HepG2 (cell line): ENCODE data around the gene QTRT2. TPM values are rescaled to one million over a fixed set of nuclear protein-coding genes. Genes with fewer than 3 reads are reported as not detected.

Experiments
- ATAC-seq: fragments of 200-7000 bp; cut with Tn5 transposase; 3 replicates; pipeline ENCODE4 v1.9.1; 2020; ENCODE audit warnings: mild to moderate bottlenecking, moderate library complexity
- BruUV-seq: library from RNA; stranded (reverse); fragments of 400-500 nt; replicated peaks from 2 replicates; lab custom pipeline; 2021; lab: Mats Ljungman, UMichigan
- CTCF ChIA-PET: fragments of 300-600 bp; formaldehyde crosslinking; extraction: SDS; loops from one replicate; lab custom pipeline; 2021; ENCODE audit warnings: low total read pairs, inconsistent platforms, low intra/inter-chr PET ratio; lab: Yijun Ruan, JAX
- POLR2A ChIA-PET: fragments of 350-600 bp; sonication (Branson Sonifier 250); formaldehyde crosslinking; loops from one replicate; lab custom pipeline; 2020; ENCODE audit warnings: antibody characterized with exemption, inconsistent platforms; lab: Yijun Ruan, JAX
- DNase-seq: peaks from one replicate; pipeline ENCODE4 v3.0.0-alpha.2; 2015; ENCODE audit warnings: low spot score
- FAIRE-seq: peaks from 3 replicates; lab custom pipeline; 2011; peaks lifted over from hg19 to GRCh38; lab: Jason Lieb, UNC
- H2AFZ ChIP-seq: one replicate; pipeline ENCODE4 v1.6.1; 2011; ENCODE audit warnings: low read length, inconsistent platforms
- H3K27ac ChIP-seq: fragments of 300-600 bp; 3 replicates; pipeline ENCODE4 v1.8.0; 2011; ENCODE audit warnings: mixed run types, mild to moderate bottlenecking, mixed read lengths, low read length, inconsistent platforms; ENCODE audit not compliant: insufficient read depth; ENCODE audit errors: extremely low read length
- H3K27me3 ChIP-seq, 2 experiments: fragments of 200-600 bp in 1 of 2; 2 replicates in 1 of 2; 3 replicates in 1 of 2; pipeline versions ENCODE4 v1.6.0 to v1.8.0; 2011; ENCODE audit warnings: low read length in 2 of 2, mild to moderate bottlenecking in 2 of 2, moderate library complexity in 2 of 2, inconsistent platforms in 1 of 2; ENCODE audit not compliant: insufficient read depth in 2 of 2, control insufficient read depth in 1 of 2
- H3K36me3 ChIP-seq, 2 experiments: fragments of 200-600 bp in 1 of 2; replicated peaks in 1 of 2; 2 replicates in 1 of 2; 3 replicates in 1 of 2; pipeline versions ENCODE4 v1.5.1 to v1.8.0; 2011; ENCODE audit warnings: low read length in 2 of 2, inconsistent platforms in 1 of 2; ENCODE audit not compliant: insufficient read depth in 2 of 2, control insufficient read depth in 1 of 2
- H3K4me1 ChIP-seq: 2 replicates; pipeline ENCODE4 v1.5.1; 2012; ENCODE audit warnings: low read length, inconsistent platforms; ENCODE audit not compliant: insufficient read depth
- H3K4me2 ChIP-seq: 2 replicates; pipeline ENCODE4 v1.6.0; 2011; ENCODE audit warnings: low read depth, low read length, inconsistent platforms
- H3K4me3 ChIP-seq, 3 experiments: fragments of 200-600 bp in 1 of 3; sonication (generic), shearing (Covaris generic) in 1 of 3; replicated peaks in 1 of 3; 2 replicates each; pipeline ENCODE4 v1.5.1; 2011 to 2016; ENCODE audit warnings: low read length in 3 of 3, inconsistent platforms in 2 of 3, low read depth in 2 of 3, mild to moderate bottlenecking in 2 of 3, control low read depth in 1 of 3, mixed read lengths in 1 of 3; ENCODE audit not compliant: insufficient read depth in 1 of 3
- H3K79me2 ChIP-seq: one replicate; pipeline ENCODE4 v1.6.1; 2011; ENCODE audit warnings: low read length, inconsistent platforms; ENCODE audit not compliant: insufficient read depth
- H3K9ac ChIP-seq: 2 replicates; pipeline ENCODE4 v1.6.0; 2011; ENCODE audit warnings: mild to moderate bottlenecking, low read depth, low read length, inconsistent platforms; ENCODE audit not compliant: insufficient read depth
- H3K9me3 ChIP-seq: 2 replicates; pipeline ENCODE4 v1.5.1; 2012; ENCODE audit warnings: mild to moderate bottlenecking, low read length
- H4K20me1 ChIP-seq: 2 replicates; pipeline ENCODE4 v1.6.0; 2011; ENCODE audit warnings: inconsistent platforms, mild to moderate bottlenecking, low read length, moderate library complexity; ENCODE audit not compliant: insufficient read depth
- HNRNPL ChIP-seq: fragments of 200-400 bp; formaldehyde crosslinking; IDR thresholded peaks from 2 replicates; pipeline ENCODE4 v1.6.1; 2017; ENCODE audit warnings: mild to moderate bottlenecking, low read depth, low read length
- MZF1 ChIP-seq: sonication (generic); formaldehyde crosslinking; IDR thresholded peaks from 2 replicates; pipeline ENCODE4 v1.8.1; 2023; ENCODE audit warnings: mild to moderate bottlenecking, missing genetic modification reagents, borderline replicate concordance
- NR2F2 ChIP-seq: IDR thresholded peaks from 2 replicates; pipeline ENCODE4 v1.6.1; 2012; ENCODE audit warnings: low read depth, inconsistent platforms, borderline replicate concordance
- RXRB ChIP-seq: IDR thresholded peaks from 2 replicates; pipeline ENCODE4 v1.6.1; 2016; ENCODE audit warnings: borderline replicate concordance, missing genetic modification reagents, missing compliant biosample characterization
- TBP ChIP-seq: sonication (generic); formaldehyde crosslinking; IDR thresholded peaks from 2 replicates; pipeline ENCODE4 v1.5.0; 2020; ENCODE audit warnings: missing genetic modification reagents
- ZNF883 ChIP-seq: sonication (generic); formaldehyde crosslinking; IDR thresholded peaks from 2 replicates; pipeline ENCODE4 v1.5.1; 2020; ENCODE audit warnings: mild to moderate bottlenecking, missing genetic modification reagents; ENCODE audit errors: not compliant biosample characterization
- WGBS: methylation state at CpG from one replicate; pipeline ENCODE4 v1.1.6; 2017; ENCODE audit warnings: low lambda C conversion rate; 5-methylcytosine and 5-hydroxymethylcytosine counted together
- in situ Hi-C: cut with HindIII; loops from 2 replicates; pipeline ENCODE4 v1.10.0; 2017; ENCODE audit warnings: low pct_unique_long_range_greater_than_20kb; ENCODE audit not compliant: extremely low pct_ligation_motif_present
- intact Hi-C: fragments of 100-400 bp; cut with micrococcal nuclease; formaldehyde crosslinking; loops from one replicate; pipeline ENCODE4 v1.10.0; 2022; ENCODE audit not compliant: unreplicated experiment
- polyA plus RNA-seq, 8 experiments: library from polyadenylated mRNA; depleted of rRNA in 3 of 8; stranded (reverse) in 7 of 8; unstranded in 1 of 8; fragments of >200 nt; fragmentation: Illumina TruSeq in 4 of 8; extraction: Trizol in 4 of 8; gene quantifications; 2 replicates each; pipeline versions ENCODE4 v1.2.1 to v1.2.3, GENCODE V29; 2011 to 2016; ENCODE audit warnings: low read depth in 4 of 8, missing spikeins in 1 of 8, mixed read lengths in 1 of 8; ENCODE audit not compliant: insufficient read depth in 1 of 8
- total RNA-seq, 5 experiments: library from RNA; depleted of rRNA; stranded (reverse); fragments of >200 nt; fragmentation: Illumina TruSeq; extraction: Trizol; gene quantifications; 2 replicates each; pipeline ENCODE4 v1.2.3, GENCODE V29; 2016; ENCODE audit warnings: low read depth in 1 of 5
- TF ChIP-seq, protein P1 (sequence below), 2 experiments: sonication (generic) in 1 of 2; formaldehyde crosslinking in 1 of 2; IDR thresholded peaks; 2 replicates each; pipeline versions ENCODE4 v1.6.1 to v1.9.0; 2014 to 2022; ENCODE audit warnings: antibody characterized with exemption in 1 of 2, borderline replicate concordance in 1 of 2, inconsistent platforms in 1 of 2, low read depth in 1 of 2, missing genetic modification reagents in 1 of 2

Gene QTRT2
- total and polyA plus RNA-seq, 2 of the 13 experiments (the other 11 are each of a cell fraction or from before 2014, with no cell fraction given), result 7.1 to 33.4 TPM

DNA sequence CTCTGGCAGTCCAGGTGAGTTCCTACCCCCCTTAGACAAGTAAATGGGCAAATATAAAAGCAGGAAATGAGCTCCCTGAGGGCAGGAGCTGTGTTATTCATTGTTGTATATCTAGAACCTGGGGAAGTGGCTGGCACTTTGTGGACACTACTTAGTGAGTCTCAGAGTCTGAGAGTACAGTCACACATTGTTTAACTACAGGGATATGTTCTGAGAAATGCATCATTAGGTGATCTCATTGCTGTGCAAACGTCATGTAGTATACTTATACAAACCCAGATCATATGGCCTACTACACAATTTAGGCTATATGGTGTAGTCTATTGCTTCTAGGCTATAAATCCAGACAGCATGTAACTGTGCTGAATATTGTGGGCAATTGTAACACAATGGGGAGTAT is 69.9 kb downstream of the QTRT2 start:
- no peak overlapping the region for H3K9ac ChIP-seq
- H3K4me2 ChIP-seq, result no peak overlapping the region
- no peak for FAIRE-seq
- CTCF ChIA-PET, result no interaction called here
- POLR2A ChIA-PET, result no interaction called here
- TF ChIP-seq TBP (no peak), ZNF883 (CRISPR knock-in tag) (no peak), RXRB (CRISPR knock-in tag) (no peak), HNRNPL (no peak), MZF1 (CRISPR knock-in tag) (no peak), NR2F2 (no peak)
- TF ChIP-seq, protein P1, sequence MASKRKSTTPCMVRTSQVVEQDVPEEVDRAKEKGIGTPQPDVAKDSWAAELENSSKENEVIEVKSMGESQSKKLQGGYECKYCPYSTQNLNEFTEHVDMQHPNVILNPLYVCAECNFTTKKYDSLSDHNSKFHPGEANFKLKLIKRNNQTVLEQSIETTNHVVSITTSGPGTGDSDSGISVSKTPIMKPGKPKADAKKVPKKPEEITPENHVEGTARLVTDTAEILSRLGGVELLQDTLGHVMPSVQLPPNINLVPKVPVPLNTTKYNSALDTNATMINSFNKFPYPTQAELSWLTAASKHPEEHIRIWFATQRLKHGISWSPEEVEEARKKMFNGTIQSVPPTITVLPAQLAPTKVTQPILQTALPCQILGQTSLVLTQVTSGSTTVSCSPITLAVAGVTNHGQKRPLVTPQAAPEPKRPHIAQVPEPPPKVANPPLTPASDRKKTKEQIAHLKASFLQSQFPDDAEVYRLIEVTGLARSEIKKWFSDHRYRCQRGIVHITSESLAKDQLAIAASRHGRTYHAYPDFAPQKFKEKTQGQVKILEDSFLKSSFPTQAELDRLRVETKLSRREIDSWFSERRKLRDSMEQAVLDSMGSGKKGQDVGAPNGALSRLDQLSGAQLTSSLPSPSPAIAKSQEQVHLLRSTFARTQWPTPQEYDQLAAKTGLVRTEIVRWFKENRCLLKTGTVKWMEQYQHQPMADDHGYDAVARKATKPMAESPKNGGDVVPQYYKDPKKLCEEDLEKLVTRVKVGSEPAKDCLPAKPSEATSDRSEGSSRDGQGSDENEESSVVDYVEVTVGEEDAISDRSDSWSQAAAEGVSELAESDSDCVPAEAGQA (IDR thresholded peaks at IDR 0.05; ENCODE audit: low read depth), result no peak
- TF ChIP-seq, protein P1 (CRISPR knock-in tag; IDR thresholded peaks at IDR 0.05; ENCODE audit: borderline replicate concordance), result no peak
- H3K4me1 ChIP-seq, result no peaks in the 10 kb centered on the region
- in situ Hi-C loops, result no loop called here
- no peak for DNase-seq
- no peak overlapping the region for H2AFZ ChIP-seq
- no peaks in the 10 kb centered on the region for H3K9me3 ChIP-seq
- H3K27me3 ChIP-seq, result no peaks in the 10 kb centered on the region; a peak in 2 of 5 replicates
- WGBS, result 5% methylated on average over 1 of the region's 1 CpG
- BruUV-seq, result no TSS peak
- intact Hi-C loops, result no loop called here
- H3K79me2 ChIP-seq, result no peaks in the 10 kb centered on the region
- no peaks in the 10 kb centered on the region for H4K20me1 ChIP-seq
- no peak overlapping the region for H3K27ac ChIP-seq
- ATAC-seq, result no peak
- H3K4me3 ChIP-seq, result no peak overlapping the region
- H3K36me3 ChIP-seq, result no peaks in the 10 kb centered on the region
